ENCODE results near the gene LUZP2. TPM values are rescaled to one million over a fixed set of nuclear protein-coding genes. Genes with fewer than 3 reads are reported as not detected.
A peak's percentile ranks its signal among the peaks of the same experiment; 100 is the strongest.

Gene LUZP2
- total RNA-seq, 2 experiments from 2014 or later, result not detected

- Histone ChIP-seq H3K27ac (ENCODE audit: low read depth, low read length, poor library complexity, severe bottlenecking) (no peak overlapping the region), H2AFZ (ENCODE audit: low read length) (no peak overlapping the region), H3K9me3 (ENCODE audit: low read length) (no peaks in the 10 kb centered on the region), H3K79me2 (ENCODE audit: insufficient read depth, low read depth, low read length) (no peaks in the 10 kb centered on the region), H3K4me1 (ENCODE audit: insufficient read depth, low read length, poor library complexity, severe bottlenecking) (no peaks in the 10 kb centered on the region), H3K9me2 (ENCODE audit: insufficient read depth, low read length) (no peaks in the 10 kb centered on the region), H3K36me3 (ENCODE audit: insufficient read depth, low read length) (no peaks in the 10 kb centered on the region), H4K20me1 (ENCODE audit: insufficient read depth, low read length) (no peaks in the 10 kb centered on the region), H3K4me3 (ENCODE audit: low read depth, low read length, poor library complexity, severe bottlenecking) (no peak overlapping the region), H3K4me2 (ENCODE audit: low read length) (no peak overlapping the region)
- TF ChIP-seq CTCF (conservative IDR thresholded peaks at IDR 0.05; ENCODE audit: low read length) (no peak), EZH2phosphoT487 (IDR thresholded peaks at IDR 0.05; ENCODE audit: borderline replicate concordance, low read depth, low read length) (no peak)
- CTCF ChIA-PET (ENCODE audit: unreplicated experiment), result no interaction called here
- BruUV-seq (replicated peaks), result no TSS peak
- DNase-seq (ENCODE audit: low spot score), result no peak
- intact Hi-C loops (cut with micrococcal nuclease; ENCODE audit: unreplicated experiment), result no loop called here
- POLR2A ChIA-PET, result interaction anchor here (0.6 kb wide), 1 partner anchor 268 kb away, joined by 3 read pairs; no protein-coding TSS in a partner anchor
These were observed 323.1 kb downstream of the LUZP2 start for GRCh38 chr11:24819863-24820434.

DNA sequence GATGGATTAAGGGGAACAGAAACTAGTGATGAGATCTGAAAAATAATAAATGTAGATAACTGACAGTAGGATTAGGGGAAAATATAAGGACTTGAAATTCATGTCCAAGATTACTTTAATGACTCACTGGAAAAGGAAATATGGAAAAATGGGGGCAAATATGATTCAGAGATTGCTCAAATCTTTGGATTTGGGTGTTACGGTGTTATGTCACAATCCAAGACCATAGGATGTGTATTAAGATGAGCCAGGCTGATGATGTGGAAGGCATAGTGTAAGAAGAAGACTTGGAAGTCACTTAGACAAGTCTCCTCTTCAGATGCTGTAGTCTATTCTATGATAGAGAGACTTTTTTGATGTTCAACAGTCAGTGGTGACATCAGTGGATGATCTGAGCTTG lies 323.7 kb downstream of the LUZP2 start:
- Histone ChIP-seq H3K4me3 (ENCODE audit: low read depth, low read length, poor library complexity, severe bottlenecking) (no peak overlapping the region), H3K4me2 (ENCODE audit: low read length) (no peak overlapping the region), H3K4me1 (ENCODE audit: insufficient read depth, low read length, poor library complexity, severe bottlenecking) (no peaks in the 10 kb centered on the region), H3K79me2 (ENCODE audit: insufficient read depth, low read depth, low read length) (no peaks in the 10 kb centered on the region), H2AFZ (ENCODE audit: low read length) (no peak overlapping the region), H3K9me3 (ENCODE audit: low read length) (no peaks in the 10 kb centered on the region), H3K9me2 (ENCODE audit: insufficient read depth, low read length) (no peaks in the 10 kb centered on the region), H4K20me1 (ENCODE audit: insufficient read depth, low read length) (no peaks in the 10 kb centered on the region), H3K27ac (ENCODE audit: low read depth, low read length, poor library complexity, severe bottlenecking) (no peak overlapping the region), H3K36me3 (ENCODE audit: insufficient read depth, low read length) (no peaks in the 10 kb centered on the region)
- TF ChIP-seq EZH2phosphoT487 (IDR thresholded peaks at IDR 0.05; ENCODE audit: borderline replicate concordance, low read depth, low read length) (no peak), CTCF (conservative IDR thresholded peaks at IDR 0.05; ENCODE audit: low read length) (no peak)
- no TSS peak for BruUV-seq (replicated peaks)
- no peak for DNase-seq (ENCODE audit: low spot score)
- intact Hi-C loops (cut with micrococcal nuclease; ENCODE audit: unreplicated experiment), result no loop called here
- ChIA-PET POLR2A (interaction anchor here (0.6 kb wide), 1 partner anchor 268 kb away, joined by 3 read pairs; no protein-coding TSS in a partner anchor), CTCF (ENCODE audit: unreplicated experiment) (no interaction called here)

DNA sequence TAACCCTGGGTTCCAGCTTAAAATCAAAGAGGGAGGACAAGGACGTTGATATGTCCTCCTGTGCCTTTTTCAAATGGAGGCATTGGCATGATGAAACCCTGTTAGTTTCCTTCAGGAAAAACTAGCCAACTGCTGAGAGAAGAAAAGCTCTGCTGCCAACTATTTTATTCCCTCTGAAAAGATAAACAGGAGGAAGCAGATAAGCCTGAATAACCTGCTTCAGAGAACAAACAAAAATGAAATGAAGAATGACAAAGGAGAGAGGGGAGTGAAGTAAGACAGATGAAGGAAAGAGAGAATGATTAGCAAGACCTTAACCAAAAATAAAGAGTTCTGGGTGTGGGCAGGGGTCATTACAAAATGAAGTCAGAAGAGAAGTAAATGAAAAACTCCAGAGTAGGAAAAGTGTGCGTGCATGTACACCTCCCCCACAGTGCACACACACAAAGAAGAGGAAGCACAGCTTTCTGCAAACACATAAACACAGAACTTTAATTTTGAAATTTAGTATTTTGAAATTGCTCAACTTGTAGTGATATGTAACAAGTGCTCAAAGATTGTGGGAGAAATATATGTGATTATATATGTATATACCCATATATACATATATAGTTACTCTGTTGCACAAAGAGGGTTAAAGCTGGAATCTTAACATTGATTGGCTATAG lies 332.2 kb downstream of the LUZP2 start:
- H3K36me3 ChIP-seq (ENCODE audit: insufficient read depth, low read length), result no peaks in the 10 kb centered on the region
- ChIA-PET CTCF (ENCODE audit: unreplicated experiment) (no interaction called here), POLR2A (interaction anchor here (0.8 kb wide), 1 partner anchor 24 kb away, joined by 3 read pairs; no protein-coding TSS in a partner anchor)
- H3K4me2 ChIP-seq (ENCODE audit: low read length), result no peak overlapping the region
- no peak overlapping the region for H3K4me3 ChIP-seq (ENCODE audit: low read depth, low read length, poor library complexity, severe bottlenecking)
- H3K4me1 ChIP-seq (ENCODE audit: insufficient read depth, low read length, poor library complexity, severe bottlenecking), result no peaks in the 10 kb centered on the region
- H2AFZ ChIP-seq (ENCODE audit: low read length), result peak overlapping the region; percentile 62; the same call in 1 of the 2 replicates
- no peaks in the 10 kb centered on the region for H3K79me2 ChIP-seq (ENCODE audit: insufficient read depth, low read depth, low read length)
- no peaks in the 10 kb centered on the region for H4K20me1 ChIP-seq (ENCODE audit: insufficient read depth, low read length)
- H3K9me2 ChIP-seq (ENCODE audit: insufficient read depth, low read length), result no peaks in the 10 kb centered on the region
- no peaks in the 10 kb centered on the region for H3K9me3 ChIP-seq (ENCODE audit: low read length)
- no peak overlapping the region for H3K27ac ChIP-seq (ENCODE audit: low read depth, low read length, poor library complexity, severe bottlenecking)
- BruUV-seq (replicated peaks), result no TSS peak
- no peak for DNase-seq (ENCODE audit: low spot score)
- intact Hi-C loops (cut with micrococcal nuclease; ENCODE audit: unreplicated experiment), result no loop called here
- no peak for TF ChIP-seq EZH2phosphoT487 (IDR thresholded peaks at IDR 0.05; ENCODE audit: borderline replicate concordance, low read depth, low read length)
- no peak for TF ChIP-seq CTCF (conservative IDR thresholded peaks at IDR 0.05; ENCODE audit: low read length)
